ENCODE data around the gene RGL4.

DNA sequence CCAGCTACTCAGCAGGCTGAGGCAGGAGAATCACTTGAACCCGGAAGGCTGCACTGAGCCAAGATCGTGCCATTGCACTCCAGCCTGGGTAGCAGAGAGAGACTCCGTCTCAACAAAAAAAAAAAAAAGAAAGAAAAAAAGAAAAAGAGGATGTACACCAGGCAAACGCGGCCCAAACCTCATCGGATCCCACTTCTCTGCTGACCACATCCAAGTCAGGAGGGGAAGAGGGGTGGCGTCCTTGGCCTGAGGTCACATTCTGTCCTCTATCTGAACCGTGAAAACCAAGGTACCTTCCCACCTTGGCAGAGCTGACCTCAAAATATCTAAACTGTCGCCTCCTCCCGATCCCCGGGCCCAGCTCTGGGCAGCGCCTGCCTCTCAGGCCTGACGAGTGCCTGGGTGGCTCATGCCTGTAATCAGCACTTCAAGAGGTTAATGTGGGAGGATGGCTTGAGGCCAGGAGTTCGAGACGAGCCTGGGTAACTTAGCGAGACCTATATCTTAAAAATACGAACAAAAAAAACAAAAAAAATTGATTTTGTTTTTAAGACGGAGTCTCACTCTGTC, 25.1 kb downstream of the RGL4 start:
- TF ChIP-seq, protein P1, sequence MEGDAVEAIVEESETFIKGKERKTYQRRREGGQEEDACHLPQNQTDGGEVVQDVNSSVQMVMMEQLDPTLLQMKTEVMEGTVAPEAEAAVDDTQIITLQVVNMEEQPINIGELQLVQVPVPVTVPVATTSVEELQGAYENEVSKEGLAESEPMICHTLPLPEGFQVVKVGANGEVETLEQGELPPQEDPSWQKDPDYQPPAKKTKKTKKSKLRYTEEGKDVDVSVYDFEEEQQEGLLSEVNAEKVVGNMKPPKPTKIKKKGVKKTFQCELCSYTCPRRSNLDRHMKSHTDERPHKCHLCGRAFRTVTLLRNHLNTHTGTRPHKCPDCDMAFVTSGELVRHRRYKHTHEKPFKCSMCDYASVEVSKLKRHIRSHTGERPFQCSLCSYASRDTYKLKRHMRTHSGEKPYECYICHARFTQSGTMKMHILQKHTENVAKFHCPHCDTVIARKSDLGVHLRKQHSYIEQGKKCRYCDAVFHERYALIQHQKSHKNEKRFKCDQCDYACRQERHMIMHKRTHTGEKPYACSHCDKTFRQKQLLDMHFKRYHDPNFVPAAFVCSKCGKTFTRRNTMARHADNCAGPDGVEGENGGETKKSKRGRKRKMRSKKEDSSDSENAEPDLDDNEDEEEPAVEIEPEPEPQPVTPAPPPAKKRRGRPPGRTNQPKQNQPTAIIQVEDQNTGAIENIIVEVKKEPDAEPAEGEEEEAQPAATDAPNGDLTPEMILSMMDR (IDR thresholded peaks at IDR 0.05 in 4 of 5, conservative IDR thresholded peaks at IDR 0.05 in 1 of 5) = no peak
- no peak for TF ChIP-seq POLR2A (IDR thresholded peaks at IDR 0.05)
